ENCODE data around the gene NUP107. TPM values are rescaled to one million over a fixed set of nuclear protein-coding genes. Genes with fewer than 3 reads are reported as not detected.
A peak's percentile ranks its signal among the peaks of the same experiment; 100 is the strongest.

NUP107 gene
- polyA plus RNA-seq, 2 of the 4 experiments (the other 2 are of a cell fraction), result 78.5 to 194 TPM

DNA sequence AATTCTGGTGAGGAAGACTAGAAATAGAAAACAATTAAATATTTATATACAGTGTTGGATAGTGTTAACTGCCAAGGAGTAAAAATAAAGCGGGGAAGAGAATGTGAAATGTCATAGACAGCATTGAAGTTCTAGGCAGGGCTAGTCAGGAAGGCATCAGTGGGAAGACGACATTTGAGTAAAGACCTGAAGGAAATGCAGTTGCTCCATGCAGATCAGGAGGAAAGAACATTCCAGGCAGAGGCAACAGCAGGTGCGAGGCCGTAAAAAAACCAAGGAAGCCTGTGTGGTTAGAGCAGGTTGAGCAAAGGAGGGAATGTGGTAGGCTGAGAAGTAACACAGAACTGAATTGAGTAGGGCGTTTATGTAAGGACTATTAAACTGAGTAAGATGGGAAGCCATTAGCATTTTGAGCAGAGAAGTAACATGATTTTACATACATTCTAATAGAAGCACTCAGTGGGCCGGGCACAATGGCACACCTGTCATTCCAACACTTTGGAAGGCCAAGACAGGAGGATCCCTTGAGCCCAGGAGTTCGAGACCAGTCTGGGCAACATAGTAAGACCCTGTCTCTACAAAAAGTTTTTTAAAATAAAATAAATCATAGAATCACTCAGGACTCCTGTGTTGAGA is 74.1 kb downstream of the NUP107 start:
- WGBS (ENCODE audit: missing lambda C conversion rate), result 92% methylated on average over 7 of the region's 7 CpGs

DNA sequence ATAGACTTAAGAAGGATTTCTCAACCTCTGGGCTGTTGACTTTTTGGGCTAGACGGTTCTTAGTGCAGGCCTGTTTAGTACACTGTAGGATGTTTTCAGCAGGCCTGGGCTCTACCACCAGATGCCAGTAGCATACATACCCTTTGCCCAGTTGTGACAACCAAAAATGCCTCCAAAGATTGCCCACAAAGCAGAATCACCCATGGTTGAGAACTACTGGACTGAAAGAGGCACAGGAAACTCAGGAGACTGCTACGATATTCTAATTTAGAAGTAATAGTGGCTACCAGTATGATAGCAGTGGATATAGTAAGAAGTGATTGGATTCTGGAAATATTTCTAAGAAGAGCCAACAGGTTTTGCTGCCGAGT is 74.6 kb downstream of the NUP107 start:
- no peaks in the 10 kb centered on the region for H3K9me3 ChIP-seq
- no peak for DNase-seq (ENCODE audit: low read depth in 1 of 2, low spot score in 1 of 2)
- POLR2A ChIA-PET, result no interaction called here
- WGBS (ENCODE audit: missing lambda C conversion rate), result 92% methylated on average over 3 of the region's 3 CpGs
- H3K4me1 ChIP-seq, result no peaks in the 10 kb centered on the region
- no peak for FAIRE-seq
- H3K4me2 ChIP-seq, result no peak overlapping the region
- H3K27ac ChIP-seq, result no peak overlapping the region
- CTCF ChIA-PET, result no interaction called here
- no peak; a peak in 1 of 6 replicates for ATAC-seq
- TF ChIP-seq RNF2 (IDR thresholded peaks at IDR 0.05; ENCODE audit: borderline replicate concordance, low read depth), result no peak
- TF ChIP-seq, protein P1, sequence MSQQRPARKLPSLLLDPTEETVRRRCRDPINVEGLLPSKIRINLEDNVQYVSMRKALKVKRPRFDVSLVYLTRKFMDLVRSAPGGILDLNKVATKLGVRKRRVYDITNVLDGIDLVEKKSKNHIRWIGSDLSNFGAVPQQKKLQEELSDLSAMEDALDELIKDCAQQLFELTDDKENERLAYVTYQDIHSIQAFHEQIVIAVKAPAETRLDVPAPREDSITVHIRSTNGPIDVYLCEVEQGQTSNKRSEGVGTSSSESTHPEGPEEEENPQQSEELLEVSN (IDR thresholded peaks at IDR 0.05; ENCODE audit: borderline replicate concordance, low read depth), result no peak
- TF ChIP-seq FOSL2 (IDR thresholded peaks at IDR 0.05), result no peak
- TF ChIP-seq FOSL2 (CRISPR knock-in tag; IDR thresholded peaks at IDR 0.05), result no peak
- TF ChIP-seq BHLHE40 (IDR thresholded peaks at IDR 0.05; ENCODE audit: low read depth, low read length), result no peak
- TF ChIP-seq CHD4 (IDR thresholded peaks at IDR 0.05; ENCODE audit: borderline replicate concordance), result no peak
- no peak for TF ChIP-seq CHD2 (IDR thresholded peaks at IDR 0.05; ENCODE audit: low read length, partially characterized antibody)
- no peak for TF ChIP-seq NPAS2 (CRISPR knock-in tag; IDR thresholded peaks at IDR 0.05; ENCODE audit: borderline replicate concordance)
- TF ChIP-seq ZFP36 (IDR thresholded peaks at IDR 0.05; ENCODE audit: borderline replicate concordance, partially characterized antibody), result no peak
- TF ChIP-seq CEBPB (IDR thresholded peaks at IDR 0.05), result no peak
- no peak for TF ChIP-seq NFE2L2 (conservative IDR thresholded peaks at IDR 0.05; ENCODE audit: low read length)
- no peak for TF ChIP-seq HEYL (CRISPR knock-in tag; IDR thresholded peaks at IDR 0.05)
- TF ChIP-seq, protein P2, sequence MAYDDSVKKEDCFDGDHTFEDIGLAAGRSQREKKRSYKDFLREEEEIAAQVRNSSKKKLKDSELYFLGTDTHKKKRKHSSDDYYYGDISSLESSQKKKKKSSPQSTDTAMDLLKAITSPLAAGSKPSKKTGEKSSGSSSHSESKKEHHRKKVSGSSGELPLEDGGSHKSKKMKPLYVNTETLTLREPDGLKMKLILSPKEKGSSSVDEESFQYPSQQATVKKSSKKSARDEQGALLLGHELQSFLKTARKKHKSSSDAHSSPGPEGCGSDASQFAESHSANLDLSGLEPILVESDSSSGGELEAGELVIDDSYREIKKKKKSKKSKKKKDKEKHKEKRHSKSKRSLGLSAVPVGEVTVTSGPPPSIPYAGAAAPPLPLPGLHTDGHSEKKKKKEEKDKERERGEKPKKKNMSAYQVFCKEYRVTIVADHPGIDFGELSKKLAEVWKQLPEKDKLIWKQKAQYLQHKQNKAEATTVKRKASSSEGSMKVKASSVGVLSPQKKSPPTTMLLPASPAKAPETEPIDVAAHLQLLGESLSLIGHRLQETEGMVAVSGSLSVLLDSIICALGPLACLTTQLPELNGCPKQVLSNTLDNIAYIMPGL (CRISPR knock-in tag; IDR thresholded peaks at IDR 0.05; ENCODE audit: borderline replicate concordance), result no peak
- TF ChIP-seq POLR2AphosphoS2 (conservative IDR thresholded peaks at IDR 0.05; ENCODE audit: low read length), result no peak
- TF ChIP-seq ZSCAN20 (CRISPR knock-in tag; IDR thresholded peaks at IDR 0.05), result no peak
- no peak overlapping the region for H3K4me3 ChIP-seq

More for the DNA sequence above, 74.1 kb downstream of the NUP107 start:
- ChIA-PET POLR2A (no interaction called here), CTCF (no interaction called here)
- TF ChIP-seq TP53 (CRISPR knock-in tag; IDR thresholded peaks at IDR 0.05) (no peak), ZC3H11A (IDR thresholded peaks at IDR 0.05) (no peak), HOXA7 (CRISPR knock-in tag; IDR thresholded peaks at IDR 0.05) (no peak), FOSL2 (IDR thresholded peaks at IDR 0.05) (no peak), FOSL2 (CRISPR knock-in tag; IDR thresholded peaks at IDR 0.05) (no peak), EP300 (IDR thresholded peaks at IDR 0.05) (no peak)
- no peak overlapping the region for H3K27ac ChIP-seq
- ATAC-seq (no peak), DNase-seq (ENCODE audit: low read depth in 1 of 2, low spot score in 1 of 2) (no peak), FAIRE-seq (no peak)
- no peaks in the 10 kb centered on the region for H3K9me3 ChIP-seq
- H3K4me2 ChIP-seq, result no peak overlapping the region
- no peak overlapping the region for H3K4me3 ChIP-seq
- no peaks in the 10 kb centered on the region for H3K4me1 ChIP-seq

DNA sequence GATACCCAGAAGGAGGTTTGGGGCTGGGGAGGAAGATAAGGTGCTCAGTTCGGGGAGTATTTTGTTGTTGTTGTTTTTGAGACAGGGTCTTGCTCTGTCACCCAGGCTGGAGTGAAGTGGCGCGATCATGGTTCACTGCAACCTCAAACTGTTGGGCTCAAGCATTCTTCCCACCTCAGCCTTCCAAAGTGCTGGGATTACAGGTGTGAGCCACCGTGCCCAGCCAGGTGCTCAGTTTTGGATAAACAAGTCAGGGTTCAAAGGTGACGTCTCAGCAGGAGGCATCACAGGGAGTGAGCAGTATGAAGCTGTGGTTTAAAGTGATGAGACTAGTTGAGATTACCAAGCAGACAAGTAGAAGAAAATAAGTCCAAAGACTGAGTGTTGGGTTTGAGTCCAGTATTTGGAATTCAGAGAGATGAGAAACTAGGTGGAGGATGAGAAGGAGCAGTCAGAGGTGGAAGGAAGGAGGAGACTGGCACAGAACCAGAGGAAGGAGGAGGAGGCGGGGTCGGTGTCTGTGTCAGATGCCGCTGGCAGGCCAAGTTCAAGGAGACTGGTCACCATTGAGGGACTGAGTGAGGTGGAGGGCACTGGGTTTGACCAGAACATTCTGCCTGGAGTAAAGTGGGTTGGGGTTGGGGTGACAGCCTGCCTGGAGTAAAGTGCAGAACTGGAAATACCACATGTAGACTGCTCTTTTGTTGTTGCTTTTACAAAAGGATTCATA is 75.3 kb downstream of the NUP107 start:
- TF ChIP-seq KDM1A (IDR thresholded peaks at IDR 0.05; ENCODE audit: low read depth) (no peak), NFE2L2 (conservative IDR thresholded peaks at IDR 0.05; ENCODE audit: low read length) (no peak), GATA3 (IDR thresholded peaks at IDR 0.05; ENCODE audit: borderline replicate concordance) (no peak), ZFP36 (IDR thresholded peaks at IDR 0.05; ENCODE audit: borderline replicate concordance, partially characterized antibody) (no peak), ZSCAN20 (CRISPR knock-in tag; IDR thresholded peaks at IDR 0.05) (no peak), ZC3H11A (IDR thresholded peaks at IDR 0.05) (no peak), NPAS2 (CRISPR knock-in tag; IDR thresholded peaks at IDR 0.05; ENCODE audit: borderline replicate concordance) (no peak), EHF (CRISPR knock-in tag; IDR thresholded peaks at IDR 0.05) (no peak), BHLHE40 (IDR thresholded peaks at IDR 0.05; ENCODE audit: low read depth, low read length) (no peak)
- TF ChIP-seq, protein P1 (IDR thresholded peaks at IDR 0.05; ENCODE audit: borderline replicate concordance, low read depth), result no peak
- TF ChIP-seq, protein P3, sequence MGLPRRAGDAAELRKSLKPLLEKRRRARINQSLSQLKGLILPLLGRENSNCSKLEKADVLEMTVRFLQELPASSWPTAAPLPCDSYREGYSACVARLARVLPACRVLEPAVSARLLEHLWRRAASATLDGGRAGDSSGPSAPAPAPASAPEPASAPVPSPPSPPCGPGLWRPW (IDR thresholded peaks at IDR 0.05), result no peak
- TF ChIP-seq, protein P4, sequence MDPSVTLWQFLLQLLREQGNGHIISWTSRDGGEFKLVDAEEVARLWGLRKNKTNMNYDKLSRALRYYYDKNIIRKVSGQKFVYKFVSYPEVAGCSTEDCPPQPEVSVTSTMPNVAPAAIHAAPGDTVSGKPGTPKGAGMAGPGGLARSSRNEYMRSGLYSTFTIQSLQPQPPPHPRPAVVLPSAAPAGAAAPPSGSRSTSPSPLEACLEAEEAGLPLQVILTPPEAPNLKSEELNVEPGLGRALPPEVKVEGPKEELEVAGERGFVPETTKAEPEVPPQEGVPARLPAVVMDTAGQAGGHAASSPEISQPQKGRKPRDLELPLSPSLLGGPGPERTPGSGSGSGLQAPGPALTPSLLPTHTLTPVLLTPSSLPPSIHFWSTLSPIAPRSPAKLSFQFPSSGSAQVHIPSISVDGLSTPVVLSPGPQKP (IDR thresholded peaks at IDR 0.05; ENCODE audit: low read depth, low read length), result no peak
- ATAC-seq (peak in 1 of 2 experiments; percentile 39; a peak in 1 of 6 replicates), DNase-seq (ENCODE audit: low read depth in 1 of 2, low spot score in 1 of 2) (no peak), FAIRE-seq (no peak)
- Histone ChIP-seq H3K4me1 (no peaks in the 10 kb centered on the region), H3K4me3 (no peak overlapping the region), H3K4me2 (no peak overlapping the region), H3K9me3 (no peaks in the 10 kb centered on the region), H3K27ac (no peak overlapping the region)
- CTCF ChIA-PET, result no interaction called here
- WGBS (ENCODE audit: missing lambda C conversion rate), result 82% methylated on average over 8 of the region's 8 CpGs
- POLR2A ChIA-PET, result no interaction called here
